H9 (cell line): ENCODE results near the gene PLEKHD1. TPM values are rescaled to one million over a fixed set of nuclear protein-coding genes. Genes with fewer than 3 reads are reported as not detected.

Source experiments
- DNase-seq: peaks from one replicate; pipeline ENCODE4 v3.0.0-alpha.2; 2017
- H2AFZ ChIP-seq: one replicate; pipeline ENCODE4 v1.6.1; 2013; ENCODE audit warnings: mild to moderate bottlenecking, low read length, control low read depth, moderate library complexity
- H2AK5ac ChIP-seq: 2 replicates; pipeline ENCODE4 v1.6.1; 2013; ENCODE audit warnings: low read length, control low read depth, mixed read lengths; ENCODE audit not compliant: insufficient read length
- H2BK120ac ChIP-seq: one replicate; pipeline ENCODE4 v1.6.1; 2013; ENCODE audit warnings: low read depth, mild to moderate bottlenecking, low read length, control low read depth, inconsistent platforms; ENCODE audit not compliant: poor library complexity, severe bottlenecking
- H2BK12ac ChIP-seq: 2 replicates; pipeline ENCODE4 v1.6.1; 2013; ENCODE audit warnings: low read length, control low read depth, mixed read lengths, low read depth; ENCODE audit not compliant: insufficient read length
- H2BK15ac ChIP-seq: 2 replicates; pipeline ENCODE4 v1.6.1; 2013; ENCODE audit warnings: low read depth, low read length, control low read depth
- H2BK20ac ChIP-seq: one replicate; pipeline ENCODE4 v1.6.1; 2013; ENCODE audit warnings: low read depth, mild to moderate bottlenecking, low read length, control low read depth, inconsistent platforms; ENCODE audit not compliant: poor library complexity, severe bottlenecking
- H2BK5ac ChIP-seq: 2 replicates; pipeline ENCODE4 v1.6.1; 2013; ENCODE audit warnings: low read length, control low read depth, mixed read lengths; ENCODE audit not compliant: insufficient read length
- H3K14ac ChIP-seq: 2 replicates; pipeline ENCODE4 v1.6.1; 2013; ENCODE audit warnings: low read length, control low read depth; ENCODE audit not compliant: insufficient read depth
- H3K18ac ChIP-seq: 2 replicates; pipeline ENCODE4 v1.6.1; 2013; ENCODE audit warnings: low read depth, mild to moderate bottlenecking, mixed read lengths, low read length, control low read depth; ENCODE audit not compliant: insufficient read length
- H3K23ac ChIP-seq: 2 replicates; pipeline ENCODE4 v1.6.1; 2013; ENCODE audit warnings: low read length, control low read depth, mixed read lengths, low read depth; ENCODE audit not compliant: insufficient read length
- H3K23me2 ChIP-seq: 2 replicates; pipeline ENCODE4 v1.6.1; 2013; ENCODE audit warnings: low read depth, mild to moderate bottlenecking, mixed read lengths, low read length, control low read depth; ENCODE audit not compliant: insufficient read length, poor library complexity, severe bottlenecking
- H3K27ac ChIP-seq: 2 replicates; pipeline ENCODE4 v1.5.1; 2013; ENCODE audit warnings: low read length, control low read depth, mixed read lengths, low read depth; ENCODE audit not compliant: insufficient read length
- H3K27me3 ChIP-seq: 2 replicates; pipeline ENCODE4 v1.6.1; 2013; ENCODE audit warnings: low read length, control low read depth, inconsistent platforms; ENCODE audit not compliant: insufficient read depth
- H3K4ac ChIP-seq: 2 replicates; pipeline ENCODE4 v1.6.1; 2013; ENCODE audit warnings: low read depth, mild to moderate bottlenecking, control low read depth, inconsistent platforms, low read length, moderate library complexity
- H3K4me1 ChIP-seq: 2 replicates; pipeline ENCODE4 v1.6.1; 2013; ENCODE audit warnings: low read length, control low read depth, inconsistent platforms; ENCODE audit not compliant: insufficient read depth
- H3K4me2 ChIP-seq: 2 replicates; pipeline ENCODE4 v1.6.1; 2013; ENCODE audit warnings: low read length, control low read depth, mixed read lengths; ENCODE audit not compliant: insufficient read length, insufficient read depth
- H3K56ac ChIP-seq: 2 replicates; pipeline ENCODE4 v1.6.1; 2013; ENCODE audit warnings: low read depth, mild to moderate bottlenecking, mixed read lengths, low read length, control low read depth; ENCODE audit not compliant: insufficient read length
- H3K79me1 ChIP-seq: 2 replicates; pipeline ENCODE4 v1.6.1; 2013; ENCODE audit warnings: low read depth, mild to moderate bottlenecking, moderate library complexity, low read length, control low read depth, inconsistent platforms; ENCODE audit not compliant: insufficient read depth, poor library complexity, severe bottlenecking
- H3K79me2 ChIP-seq: 2 replicates; pipeline ENCODE4 v1.6.1; 2013; ENCODE audit warnings: low read length, control low read depth, inconsistent platforms; ENCODE audit not compliant: insufficient read depth
- H3K9ac ChIP-seq: 2 replicates; pipeline ENCODE4 v1.6.1; 2013; ENCODE audit warnings: low read length, control low read depth, mixed read lengths; ENCODE audit not compliant: insufficient read length; ENCODE audit errors: extremely low read depth
- H3K9me3 ChIP-seq: one replicate; pipeline ENCODE4 v1.6.1; 2013; ENCODE audit warnings: low read depth, low read length, inconsistent platforms; ENCODE audit not compliant: control insufficient read depth
- H3T11ph ChIP-seq: one replicate; pipeline ENCODE4 v1.6.1; 2013; ENCODE audit warnings: mild to moderate bottlenecking, low read length, control low read depth, inconsistent platforms
- H4K20me1 ChIP-seq: one replicate; pipeline ENCODE4 v1.6.1; 2013; ENCODE audit not compliant: control insufficient read depth, insufficient read length, insufficient read depth
- H4K5ac ChIP-seq: 2 replicates; pipeline ENCODE4 v1.6.1; 2013; ENCODE audit warnings: low read depth, mild to moderate bottlenecking, mixed read lengths, low read length, control low read depth; ENCODE audit not compliant: insufficient read length
- H4K8ac ChIP-seq: replicated peaks from 2 replicates; pipeline ENCODE4 v1.6.1; 2013; ENCODE audit warnings: low read length, control low read depth, mixed read lengths, low read depth; ENCODE audit not compliant: insufficient read length
- H4K91ac ChIP-seq: 2 replicates; pipeline ENCODE4 v1.6.1; 2013; ENCODE audit warnings: low read depth, mild to moderate bottlenecking, moderate library complexity, mixed read lengths, low read length, control low read depth; ENCODE audit not compliant: insufficient read length
- H3K27ac Mint-ChIP-seq, 3 experiments: 2 replicates in 2 of 3; 3 replicates in 1 of 3; pipeline ENCODE4 v1.8.0; 2020 to 2021; ENCODE audit warnings: mixed read lengths in 3 of 3, mild to moderate bottlenecking in 1 of 3, moderate library complexity in 1 of 3
- H3K27me3 Mint-ChIP-seq: 2 replicates; pipeline ENCODE4 v1.8.0; 2021; ENCODE audit warnings: low read depth, mild to moderate bottlenecking, moderate library complexity, mixed read lengths
- H3K36me3 Mint-ChIP-seq, 3 experiments: 2 replicates in 2 of 3; 3 replicates in 1 of 3; pipeline ENCODE4 v1.8.0; 2020 to 2021; ENCODE audit warnings: low read depth in 3 of 3, mixed read lengths in 3 of 3; ENCODE audit not compliant: insufficient read depth in 1 of 3
- H3K4me1 Mint-ChIP-seq, 2 experiments: 2 replicates each; pipeline ENCODE4 v1.8.0; 2020; ENCODE audit warnings: mixed read lengths in 2 of 2
- H3K4me3 Mint-ChIP-seq, 2 experiments: 2 replicates in 1 of 2; 3 replicates in 1 of 2; pipeline ENCODE4 v1.8.0; 2020 to 2021; ENCODE audit warnings: mild to moderate bottlenecking in 2 of 2, mixed read lengths in 2 of 2, moderate library complexity in 1 of 2
- H3K9me3 Mint-ChIP-seq, 2 experiments: 2 replicates in 1 of 2; 3 replicates in 1 of 2; pipeline ENCODE4 v1.8.0; 2020; ENCODE audit warnings: mild to moderate bottlenecking in 2 of 2, mixed read lengths in 2 of 2, moderate library complexity in 1 of 2
- WGBS: extraction: QIAGEN DNeasy Blood & Tissue Kit; methylation state at CpG from one replicate; pipeline ENCODE4 v1.1.7; 2013; ENCODE audit warnings: missing lambda C conversion rate, low lambda C conversion rate, mixed read lengths; ENCODE audit not compliant: insufficient read length; ENCODE audit errors: extremely low coverage; 5-methylcytosine and 5-hydroxymethylcytosine counted together
- total RNA-seq: library from RNA; stranded (reverse); gene quantifications from 2 replicates; pipeline ENCODE4 v1.2.1, GENCODE V29; 2021
- TF ChIP-seq, protein P1 (sequence below): fragments of 200-600 bp; sonication (generic); conservative IDR thresholded peaks from 3 replicates; pipeline ENCODE4 v1.8.0; 2021; ENCODE audit warnings: antibody characterized with exemption, mild to moderate bottlenecking

The PLEKHD1 gene
- total RNA-seq, 1 experiment from 2014 or later, result 0.37 TPM

DNA sequence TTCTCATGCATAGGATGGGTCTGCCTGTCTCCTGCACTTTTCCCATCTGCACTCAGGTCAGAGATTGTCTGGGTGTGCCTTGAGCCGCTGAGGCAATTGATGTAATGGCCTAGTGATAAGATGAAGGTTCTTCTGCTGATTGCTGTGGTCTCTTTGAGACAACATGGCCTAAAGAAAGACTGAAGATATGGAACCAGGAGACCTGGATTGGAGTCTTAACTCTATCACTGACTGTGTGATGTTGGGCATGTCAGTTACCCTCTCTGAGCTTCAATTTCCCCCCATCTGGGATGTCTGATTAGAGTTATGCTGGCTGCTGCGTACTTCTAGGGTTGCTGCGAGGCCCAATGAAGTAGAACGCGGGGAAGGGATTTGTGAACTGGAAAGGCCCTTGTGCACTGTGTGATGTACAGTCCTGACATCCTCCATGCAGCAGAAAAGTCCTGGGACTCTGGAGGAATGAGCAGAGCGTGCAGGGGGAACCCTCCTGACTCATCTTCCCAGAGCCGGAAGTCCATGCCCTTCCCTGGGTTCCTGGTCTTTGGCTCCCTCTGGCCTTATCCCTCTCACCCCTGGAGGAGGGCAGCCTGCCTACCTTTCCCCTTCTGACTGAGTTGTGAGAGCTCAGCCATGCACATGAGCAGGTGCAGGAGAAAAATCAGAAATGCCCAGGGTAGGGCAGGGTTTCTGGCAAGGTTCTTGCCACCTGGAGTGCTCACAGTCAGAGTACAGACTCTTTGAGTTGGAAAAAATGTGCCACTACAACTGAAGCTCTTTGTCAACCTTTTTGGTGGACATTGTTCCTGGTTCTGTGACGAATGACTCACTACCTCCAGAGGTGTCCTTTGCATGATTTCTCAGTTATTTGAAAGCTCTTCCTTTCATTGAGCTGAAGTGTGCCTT is 21.1 kb downstream of the PLEKHD1 start:
- no peak overlapping the region for H2BK15ac ChIP-seq
- H3K56ac ChIP-seq, result no peak overlapping the region
- no peak overlapping the region for H4K8ac ChIP-seq
- H3K23me2 ChIP-seq, result no peaks in the 10 kb centered on the region
- no peak overlapping the region for H4K5ac ChIP-seq
- no peak overlapping the region for H3K23ac ChIP-seq
- Mint-ChIP-seq H3K4me3 (no peak overlapping the region), H3K36me3 (no peaks in the 10 kb centered on the region), H3K4me1 (peaks cover 11 to 14% of the 10 kb centered on the region in 2 experiments), H3K27me3 (peaks cover 19% of the 10 kb centered on the region), H3K27ac (peak overlapping the region in 1 of 3 experiments; percentile 40; a peak in 1 of 7 replicates), H3K9me3 (no peaks in the 10 kb centered on the region; a peak in 1 of 5 replicates)
- H3K4me2 ChIP-seq, result no peak overlapping the region
- no peaks in the 10 kb centered on the region for H3K79me1 ChIP-seq
- no peak overlapping the region for H2BK12ac ChIP-seq
- H3K18ac ChIP-seq, result no peak overlapping the region
- H2AK5ac ChIP-seq, result no peak overlapping the region
- TF ChIP-seq, protein P1, sequence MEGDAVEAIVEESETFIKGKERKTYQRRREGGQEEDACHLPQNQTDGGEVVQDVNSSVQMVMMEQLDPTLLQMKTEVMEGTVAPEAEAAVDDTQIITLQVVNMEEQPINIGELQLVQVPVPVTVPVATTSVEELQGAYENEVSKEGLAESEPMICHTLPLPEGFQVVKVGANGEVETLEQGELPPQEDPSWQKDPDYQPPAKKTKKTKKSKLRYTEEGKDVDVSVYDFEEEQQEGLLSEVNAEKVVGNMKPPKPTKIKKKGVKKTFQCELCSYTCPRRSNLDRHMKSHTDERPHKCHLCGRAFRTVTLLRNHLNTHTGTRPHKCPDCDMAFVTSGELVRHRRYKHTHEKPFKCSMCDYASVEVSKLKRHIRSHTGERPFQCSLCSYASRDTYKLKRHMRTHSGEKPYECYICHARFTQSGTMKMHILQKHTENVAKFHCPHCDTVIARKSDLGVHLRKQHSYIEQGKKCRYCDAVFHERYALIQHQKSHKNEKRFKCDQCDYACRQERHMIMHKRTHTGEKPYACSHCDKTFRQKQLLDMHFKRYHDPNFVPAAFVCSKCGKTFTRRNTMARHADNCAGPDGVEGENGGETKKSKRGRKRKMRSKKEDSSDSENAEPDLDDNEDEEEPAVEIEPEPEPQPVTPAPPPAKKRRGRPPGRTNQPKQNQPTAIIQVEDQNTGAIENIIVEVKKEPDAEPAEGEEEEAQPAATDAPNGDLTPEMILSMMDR, result no peak
- H4K91ac ChIP-seq, result no peak overlapping the region
- H3K27me3 ChIP-seq, result no peaks in the 10 kb centered on the region
- no peaks in the 10 kb centered on the region for H3K4me1 ChIP-seq
- H3K4ac ChIP-seq, result no peak overlapping the region
- no peak overlapping the region for H3K27ac ChIP-seq
- no peak overlapping the region for H2BK120ac ChIP-seq
- no peak overlapping the region for H2BK20ac ChIP-seq
- no peak for DNase-seq
- no peaks in the 10 kb centered on the region for H3K9me3 ChIP-seq
- no peak overlapping the region for H2BK5ac ChIP-seq
- H3K9ac ChIP-seq, result no peak overlapping the region
- H4K20me1 ChIP-seq, result no peaks in the 10 kb centered on the region
- H3K79me2 ChIP-seq, result no peaks in the 10 kb centered on the region
- H3T11ph ChIP-seq, result no peak overlapping the region
- WGBS, result no CpG with 5 or more reads among the region's 8 CpGs
- no peak overlapping the region for H2AFZ ChIP-seq
- H3K14ac ChIP-seq, result no peak overlapping the region
